GM19452 (cell line): Measurements from ENCODE around the gene TNFRSF4.
A peak's percentile ranks its signal among the peaks of the same experiment; 100 is the strongest.

Source experiments
- ATAC-seq: cut with Tn5 transposase; IDR thresholded peaks from one replicate; pipeline ENCODE4 v1.9.1; 2021; ENCODE audit not compliant: unreplicated experiment

Gene TNFRSF4

GRCh38 chr1:1234180-1234808, 20.3 kb upstream of the TNFRSF4 start:
- ATAC-seq: no peak

DNA sequence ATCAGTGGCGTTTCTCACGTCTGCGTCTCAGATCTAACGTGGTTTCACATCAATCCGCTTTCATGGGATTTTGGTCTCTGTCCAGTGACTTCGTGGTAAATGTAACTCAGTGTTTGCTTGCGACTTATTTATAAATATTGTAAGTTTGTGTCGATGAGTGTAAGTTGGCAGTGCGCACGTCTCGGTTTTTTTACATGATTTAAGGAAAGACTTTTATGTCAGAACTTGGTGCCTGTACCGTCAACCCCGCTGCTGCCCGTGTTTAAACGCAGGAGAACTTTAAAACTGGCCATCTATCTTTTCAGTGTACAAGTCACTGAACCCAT, 19.6 kb upstream of the TNFRSF4 start:
- no peak for ATAC-seq

DNA sequence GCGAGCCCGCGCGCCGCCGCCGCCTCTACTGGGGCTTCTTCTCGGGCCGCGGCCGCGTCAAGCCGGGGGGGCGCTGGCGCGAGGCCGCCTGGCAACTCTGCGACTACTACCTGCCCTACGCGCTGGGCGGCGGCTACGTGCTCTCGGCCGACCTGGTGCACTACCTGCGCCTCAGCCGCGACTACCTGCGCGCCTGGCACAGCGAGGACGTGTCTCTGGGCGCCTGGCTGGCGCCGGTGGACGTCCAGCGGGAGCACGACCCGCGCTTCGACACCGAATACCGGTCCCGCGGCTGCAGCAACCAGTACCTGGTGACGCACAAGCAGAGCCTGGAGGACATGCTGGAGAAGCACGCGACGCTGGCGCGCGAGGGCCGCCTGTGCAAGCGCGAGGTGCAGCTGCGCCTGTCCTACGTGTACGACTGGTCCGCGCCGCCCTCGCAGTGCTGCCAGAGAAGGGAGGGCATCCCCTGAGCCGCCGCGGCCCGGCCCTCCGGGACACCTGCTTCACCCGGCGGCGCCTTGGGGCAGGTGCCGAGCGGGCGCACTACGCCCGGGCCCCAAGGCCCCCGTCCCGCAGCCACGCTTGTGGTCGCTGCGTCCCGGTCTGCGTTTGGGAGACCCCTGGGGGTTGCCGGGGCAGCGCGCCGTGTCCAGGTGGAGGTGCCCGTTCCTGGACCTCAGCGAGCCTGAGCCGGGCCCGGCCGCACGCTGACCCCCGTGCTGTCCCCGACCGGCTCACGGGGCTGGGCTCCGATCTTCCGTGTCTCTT, 19.0 kb upstream of the TNFRSF4 start:
- ATAC-seq: no peak

DNA sequence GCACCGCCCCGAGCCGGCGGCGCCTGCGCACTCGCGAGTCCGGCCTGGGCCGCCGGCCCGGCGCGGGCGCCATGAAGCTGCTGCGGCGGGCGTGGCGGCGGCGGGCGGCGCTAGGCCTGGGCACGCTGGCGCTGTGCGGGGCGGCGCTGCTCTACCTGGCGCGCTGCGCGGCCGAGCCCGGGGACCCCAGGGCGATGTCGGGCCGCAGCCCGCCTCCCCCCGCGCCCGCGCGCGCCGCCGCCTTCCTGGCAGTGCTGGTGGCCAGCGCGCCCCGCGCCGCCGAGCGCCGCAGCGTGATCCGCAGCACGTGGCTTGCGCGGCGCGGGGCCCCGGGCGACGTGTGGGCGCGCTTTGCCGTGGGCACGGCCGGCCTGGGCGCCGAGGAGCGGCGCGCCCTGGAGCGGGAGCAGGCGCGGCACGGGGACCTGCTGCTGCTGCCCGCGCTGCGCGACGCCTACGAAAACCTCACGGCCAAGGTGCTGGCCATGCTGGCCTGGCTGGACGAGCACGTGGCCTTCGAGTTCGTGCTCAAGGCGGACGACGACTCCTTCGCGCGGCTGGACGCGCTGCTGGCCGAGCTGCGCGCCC, 18.3 kb upstream of the TNFRSF4 start, which contains the start of gene B3GALT6:
B3GALT6 (plus strand) TSS at position 30 of the 588 bp plus-strand sequence; CDS start at position 72, 42 bp downstream.
- no peak for ATAC-seq

GRCh38 chr1:1231400-1232207, 17.7 kb upstream of the TNFRSF4 start, which contains the start of gene SDF4:
Gene SDF4 (minus strand): TSS chr1:1232001. CDS start chr1:1228772, 3,229 bp downstream.
- ATAC-seq: peak; percentile 88

DNA sequence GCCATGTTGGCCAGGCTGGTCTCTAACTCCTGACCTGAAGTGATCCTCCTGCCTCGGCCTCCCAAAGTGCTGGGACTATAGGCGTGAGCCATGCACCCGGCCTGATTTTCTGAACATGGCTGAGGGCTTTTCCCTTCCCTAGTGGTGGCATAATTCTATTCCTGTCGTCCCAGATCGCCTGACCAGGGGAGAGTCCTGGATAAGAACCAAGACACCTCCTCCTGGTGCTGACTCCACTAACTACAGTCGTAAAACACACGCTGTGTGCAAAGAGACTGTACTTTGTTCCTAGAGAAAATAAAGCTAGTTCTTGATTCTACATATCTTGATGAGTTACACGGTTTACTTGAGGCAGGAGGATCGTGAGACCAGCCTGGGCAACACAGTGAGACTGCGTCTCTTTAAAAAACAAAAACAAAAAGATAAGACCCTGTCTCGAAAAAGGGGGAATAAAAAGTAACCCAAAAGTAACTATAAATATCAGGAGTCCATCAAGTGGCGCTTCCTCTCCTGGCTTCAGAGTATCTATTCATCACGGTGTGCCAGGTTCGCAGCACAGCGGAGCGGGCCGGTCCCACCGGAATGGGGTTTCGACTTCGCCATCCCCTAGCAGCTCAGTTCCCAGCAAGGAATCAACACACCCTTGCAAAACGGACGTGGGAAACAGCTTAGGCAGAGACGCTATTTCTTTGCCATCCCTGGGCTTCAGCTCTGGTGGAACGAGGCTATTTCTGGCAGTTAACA, 16.9 kb upstream of the TNFRSF4 start:
- ATAC-seq: no peak

GRCh38 chr1:1229770-1230169, 15.8 kb upstream of the TNFRSF4 start:
- ATAC-seq: no peak

DNA sequence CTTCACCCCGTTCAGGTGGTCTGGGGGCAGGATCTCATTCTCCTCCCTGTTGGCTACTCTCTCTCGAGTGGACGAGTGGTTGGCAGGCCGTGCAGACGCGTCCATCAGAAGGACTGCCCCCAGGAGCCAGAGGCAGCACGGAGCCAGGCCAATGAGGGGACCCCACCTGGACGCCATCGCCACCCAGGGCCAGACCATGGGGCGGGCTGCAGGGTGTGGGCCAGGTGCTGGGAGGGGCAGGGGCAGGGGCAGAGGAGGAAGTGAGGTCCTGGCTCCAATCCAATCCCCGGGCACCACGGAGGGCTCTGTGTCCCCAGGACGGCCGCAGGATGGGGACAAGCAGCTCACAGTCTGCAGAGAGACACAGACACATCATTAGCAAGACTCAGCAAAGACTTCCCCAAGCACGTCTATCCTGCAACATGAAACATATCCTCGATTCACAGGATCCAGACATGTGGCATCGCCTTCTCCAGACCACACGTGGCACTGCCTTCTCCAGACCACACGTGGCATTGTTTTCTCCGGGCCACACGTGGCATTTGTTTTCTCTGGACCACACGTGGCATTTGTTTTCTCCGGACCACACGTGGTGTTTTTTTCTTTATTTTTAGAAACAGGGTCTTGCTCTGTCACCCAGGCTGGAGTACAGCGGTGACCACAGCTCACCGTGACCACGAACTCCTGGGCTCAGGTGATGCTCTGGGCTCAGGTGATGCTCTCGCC, 14.8 kb upstream of the TNFRSF4 start:
- no peak for ATAC-seq

- no peak for ATAC-seq
These were observed 14.2 kb upstream of the TNFRSF4 start for GRCh38 chr1:1228187-1228586.

- no peak for ATAC-seq
These were observed 13.4 kb upstream of the TNFRSF4 start for GRCh38 chr1:1227386-1227785.

DNA sequence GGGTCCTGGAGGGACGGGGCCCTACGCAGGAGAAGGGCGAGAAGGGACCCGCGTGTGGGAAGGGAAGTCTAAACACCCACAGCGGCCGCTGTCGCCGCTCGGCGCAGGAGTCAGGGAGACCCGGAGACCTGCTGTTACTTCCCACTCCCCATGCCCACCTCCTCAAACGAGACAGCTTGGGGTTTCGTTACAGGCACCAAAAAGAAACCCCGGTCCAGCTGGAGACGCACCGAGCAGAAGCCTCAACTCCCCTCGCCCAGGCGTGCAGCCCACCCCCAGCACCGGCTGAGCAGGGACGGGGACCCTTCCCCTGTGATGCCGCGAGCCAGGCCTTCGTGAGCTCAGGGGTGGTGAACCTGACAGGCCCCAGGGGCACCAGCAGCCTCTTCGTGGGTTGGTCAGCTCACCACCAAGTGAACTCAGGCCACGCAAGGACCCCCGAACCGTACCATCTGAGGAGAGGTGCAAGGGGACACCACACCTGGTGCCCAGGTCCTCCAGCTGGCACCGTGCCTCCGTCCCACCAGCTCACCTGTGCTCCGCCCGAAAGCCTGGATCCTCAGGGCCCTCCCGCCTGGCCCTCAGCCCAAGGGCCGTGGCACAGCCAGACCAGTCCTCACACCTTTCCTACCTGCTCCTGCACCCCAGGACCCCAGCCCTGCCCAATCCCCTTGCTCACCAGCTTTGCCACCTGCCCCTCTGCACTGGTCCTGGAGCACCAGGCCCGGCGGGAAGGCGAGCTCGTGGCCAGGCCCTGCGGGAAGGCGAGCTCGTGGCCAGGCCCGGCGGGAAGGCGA, 12.8 kb upstream of the TNFRSF4 start:
- ATAC-seq: no peak

- ATAC-seq: no peak
These were observed 12.0 kb upstream of the TNFRSF4 start for GRCh38 chr1:1225913-1226312.

- ATAC-seq: no peak
These were observed 11.4 kb upstream of the TNFRSF4 start for GRCh38 chr1:1225238-1225845.

DNA sequence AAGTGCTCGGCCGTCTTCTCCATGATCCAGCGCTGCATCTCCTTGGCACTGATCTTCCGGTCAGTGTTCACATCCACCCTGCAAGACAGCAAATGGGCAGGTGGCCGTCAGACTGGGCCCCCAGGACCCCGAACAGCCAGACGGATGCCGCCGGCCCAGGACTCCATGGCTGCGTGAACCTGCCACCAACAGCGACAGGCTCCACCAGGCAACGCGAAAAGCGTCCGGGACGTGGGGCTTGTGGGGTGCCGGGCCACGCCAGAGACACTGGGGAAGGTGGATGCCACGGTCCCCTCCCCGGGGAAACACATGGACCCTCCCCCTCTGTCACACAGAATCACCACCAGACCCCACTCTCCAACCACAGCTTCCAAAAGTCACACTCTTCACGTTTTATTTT, 9.9 kb upstream of the TNFRSF4 start:
- ATAC-seq: no peak

DNA sequence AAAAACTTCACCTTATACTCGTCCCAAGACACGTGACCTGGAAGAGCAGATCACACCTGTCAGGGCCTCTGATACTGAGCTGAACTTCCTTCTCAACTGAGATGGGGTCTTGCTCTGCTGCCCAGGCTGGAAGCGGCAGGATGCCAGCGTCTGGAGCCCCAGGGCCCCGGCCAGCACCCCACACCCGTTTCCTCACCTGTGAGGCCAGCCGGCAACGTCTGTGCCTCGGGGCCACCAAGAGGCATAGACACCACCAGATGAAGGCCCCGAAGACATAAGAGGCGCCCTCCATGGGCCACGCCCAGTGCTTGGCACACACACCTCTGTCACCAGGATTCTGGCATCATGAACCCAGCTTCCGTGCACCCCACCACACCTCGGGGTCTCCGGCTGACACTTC, 9.4 kb upstream of the TNFRSF4 start:
- no peak for ATAC-seq

GRCh38 chr1:1222575-1223225, 8.7 kb upstream of the TNFRSF4 start:
- no peak for ATAC-seq

DNA sequence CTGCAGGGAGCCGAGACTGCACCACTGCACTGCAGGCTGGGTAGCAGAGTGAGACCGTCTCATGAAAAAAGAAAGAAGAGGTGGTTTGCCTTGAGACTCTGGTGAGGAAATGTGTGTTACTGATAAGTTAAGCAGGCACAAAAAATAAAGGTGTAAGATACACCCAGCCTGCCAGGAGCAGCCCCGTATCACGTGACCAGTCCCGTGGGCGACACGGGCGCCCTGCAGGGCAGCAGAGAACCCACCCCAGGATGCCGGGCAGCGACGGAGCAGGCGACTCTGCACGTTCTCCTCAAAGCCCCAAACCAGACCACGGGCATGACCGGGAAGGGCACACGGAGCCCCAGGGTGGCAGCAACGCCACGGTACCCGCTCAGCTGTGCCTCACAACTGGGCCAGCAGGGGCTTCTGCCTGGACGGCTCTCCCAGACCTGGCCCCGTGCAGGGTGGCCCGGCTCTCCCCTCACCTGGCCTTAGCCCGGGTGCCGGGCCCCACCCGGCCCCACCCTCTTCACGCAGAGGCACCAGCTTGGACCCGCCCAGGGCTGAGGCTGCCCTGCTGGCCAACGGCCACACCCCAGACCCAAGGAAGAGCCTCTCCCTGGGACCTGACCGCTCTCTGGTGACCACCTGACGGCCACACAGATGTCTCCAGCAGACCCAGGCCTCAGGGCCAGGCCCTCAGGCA, 8.1 kb upstream of the TNFRSF4 start:
- ATAC-seq: no peak

GRCh38 chr1:1220197-1220596, 6.2 kb upstream of the TNFRSF4 start:
- ATAC-seq: no peak
